ENCODE results near the gene SGO2. TPM values are rescaled to one million over a fixed set of nuclear protein-coding genes. Genes with fewer than 3 reads are reported as not detected.

The SGO2 gene
- polyA plus RNA-seq, 1 experiment, result 3.2 TPM

DNA sequence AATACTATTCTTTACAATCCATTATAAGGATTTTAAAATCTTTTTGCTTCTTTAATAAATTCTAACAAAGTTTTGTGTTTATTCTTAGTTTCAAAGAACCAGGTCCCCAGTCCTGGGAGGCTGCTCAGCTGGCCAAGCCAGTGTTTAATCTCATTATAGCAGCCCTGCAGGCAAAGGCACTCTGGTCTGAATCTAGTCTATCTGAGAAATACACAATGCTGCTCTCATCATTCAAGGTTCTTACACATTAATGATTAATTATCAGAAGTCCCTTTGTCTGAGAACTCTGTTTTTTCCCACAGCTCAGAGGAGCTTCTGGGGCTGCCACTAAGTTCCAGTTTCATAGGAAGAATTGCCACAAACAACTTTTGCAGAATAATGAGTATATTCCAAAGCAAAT lies 43.8 kb upstream of the SGO2 start:
- DNase-seq (ENCODE audit: low read depth), result no peak
- ChIA-PET CTCF (interaction anchor here (0.7 to 6.6 kb wide), 16 partner anchors 10 to 512 kb away, joined by 3 to 62 read pairs (median 3); partner anchors contain the start of genes KCTD18 and SPATS2L), POLR2A (no interaction called here)
- TF ChIP-seq, protein P1, sequence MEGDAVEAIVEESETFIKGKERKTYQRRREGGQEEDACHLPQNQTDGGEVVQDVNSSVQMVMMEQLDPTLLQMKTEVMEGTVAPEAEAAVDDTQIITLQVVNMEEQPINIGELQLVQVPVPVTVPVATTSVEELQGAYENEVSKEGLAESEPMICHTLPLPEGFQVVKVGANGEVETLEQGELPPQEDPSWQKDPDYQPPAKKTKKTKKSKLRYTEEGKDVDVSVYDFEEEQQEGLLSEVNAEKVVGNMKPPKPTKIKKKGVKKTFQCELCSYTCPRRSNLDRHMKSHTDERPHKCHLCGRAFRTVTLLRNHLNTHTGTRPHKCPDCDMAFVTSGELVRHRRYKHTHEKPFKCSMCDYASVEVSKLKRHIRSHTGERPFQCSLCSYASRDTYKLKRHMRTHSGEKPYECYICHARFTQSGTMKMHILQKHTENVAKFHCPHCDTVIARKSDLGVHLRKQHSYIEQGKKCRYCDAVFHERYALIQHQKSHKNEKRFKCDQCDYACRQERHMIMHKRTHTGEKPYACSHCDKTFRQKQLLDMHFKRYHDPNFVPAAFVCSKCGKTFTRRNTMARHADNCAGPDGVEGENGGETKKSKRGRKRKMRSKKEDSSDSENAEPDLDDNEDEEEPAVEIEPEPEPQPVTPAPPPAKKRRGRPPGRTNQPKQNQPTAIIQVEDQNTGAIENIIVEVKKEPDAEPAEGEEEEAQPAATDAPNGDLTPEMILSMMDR (IDR thresholded peaks at IDR 0.05; ENCODE audit: insufficient read depth, low read depth, low read length), result no peak
- Histone ChIP-seq H3K27me3 (ENCODE audit: control insufficient read depth, insufficient read depth, low read length) (no peaks in the 10 kb centered on the region), H3K36me3 (ENCODE audit: control insufficient read depth, insufficient read depth, low read length) (peaks cover 4% of the 10 kb centered on the region; the same call in 1 of the 2 replicates), H3K4me3 (ENCODE audit: low read depth, low read length) (no peak overlapping the region)

DNA sequence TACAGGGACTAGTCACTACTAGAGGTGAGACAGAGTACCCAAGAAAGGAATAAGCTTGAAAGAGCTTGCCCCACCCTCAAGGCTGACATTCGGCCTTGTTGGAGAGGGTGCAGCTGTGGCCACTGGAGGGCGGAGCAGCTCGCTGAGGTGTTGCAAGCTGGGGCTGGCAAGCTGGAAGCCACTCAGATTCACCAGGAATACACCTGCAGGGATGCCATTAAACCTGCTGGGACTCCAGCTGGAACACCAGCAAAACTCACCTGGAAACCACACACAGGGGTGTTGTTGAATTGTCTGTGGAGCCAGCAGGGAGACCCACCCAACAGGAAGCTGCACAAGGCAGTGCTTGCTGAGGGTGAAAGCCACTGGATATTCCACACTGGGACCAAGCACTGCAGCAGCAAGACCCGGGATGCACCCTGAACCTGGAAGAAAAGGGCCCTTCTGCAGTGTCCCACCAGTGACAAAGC lies 42.2 kb upstream of the SGO2 start:
- Histone ChIP-seq H3K4me3 (ENCODE audit: low read depth, low read length) (no peak overlapping the region), H3K36me3 (ENCODE audit: control insufficient read depth, insufficient read depth, low read length) (no peaks in the 10 kb centered on the region), H3K27me3 (ENCODE audit: control insufficient read depth, insufficient read depth, low read length) (no peaks in the 10 kb centered on the region)
- DNase-seq (ENCODE audit: low read depth), result no peak
- ChIA-PET CTCF (interaction anchor here (0.6 to 6.6 kb wide), 20 partner anchors 10 to 1245 kb away, joined by 3 to 62 read pairs (median 4); partner anchors contain the start of gene KCTD18), POLR2A (interaction anchor here (0.6 kb wide), 1 partner anchor 48 kb away, joined by 3 read pairs; no protein-coding TSS in a partner anchor)
- TF ChIP-seq, protein P1 (IDR thresholded peaks at IDR 0.05; ENCODE audit: insufficient read depth, low read depth, low read length), result peak; percentile 49

GRCh38 chr2:200484934-200485333 lies 41.1 kb upstream of the SGO2 start:
- H3K4me3 ChIP-seq (ENCODE audit: low read depth, low read length), result no peak overlapping the region
- DNase-seq (ENCODE audit: low read depth), result no peak
- H3K36me3 ChIP-seq (ENCODE audit: control insufficient read depth, insufficient read depth, low read length), result peaks cover under 1% of the 10 kb centered on the region; the same call in 1 of the 2 replicates
- no peaks in the 10 kb centered on the region for H3K27me3 ChIP-seq (ENCODE audit: control insufficient read depth, insufficient read depth, low read length)
- ChIA-PET POLR2A (no interaction called here), CTCF (interaction anchor here (0.5 to 6.6 kb wide), 13 partner anchors 8 to 510 kb away, joined by 3 to 62 read pairs (median 6); no protein-coding TSS in a partner anchor)
- TF ChIP-seq, protein P1 (IDR thresholded peaks at IDR 0.05; ENCODE audit: insufficient read depth, low read depth, low read length), result no peak

DNA sequence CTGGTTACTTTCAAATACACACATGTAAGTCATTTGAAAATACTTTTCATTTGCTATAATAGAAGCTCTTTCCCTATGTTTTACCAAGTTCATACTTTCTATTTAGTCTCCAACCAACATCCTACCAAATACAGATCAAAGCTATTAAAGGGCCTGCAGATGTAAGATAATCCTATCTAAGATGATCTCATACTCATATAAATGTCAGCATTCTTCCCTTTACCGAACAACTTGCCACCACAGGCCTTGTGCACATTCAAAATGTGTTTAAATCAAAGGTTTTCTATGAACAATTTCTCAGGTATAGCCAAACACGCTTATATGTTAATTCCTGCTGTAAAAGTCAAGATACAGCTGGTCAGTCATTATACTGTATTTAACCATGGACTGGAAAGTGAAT lies 39.5 kb upstream of the SGO2 start:
- POLR2A ChIA-PET, result no interaction called here
- Histone ChIP-seq H3K27me3 (ENCODE audit: control insufficient read depth, insufficient read depth, low read length) (no peaks in the 10 kb centered on the region), H3K4me3 (ENCODE audit: low read depth, low read length) (no peak overlapping the region), H3K36me3 (ENCODE audit: control insufficient read depth, insufficient read depth, low read length) (peaks cover 3% of the 10 kb centered on the region)
- TF ChIP-seq, protein P1 (IDR thresholded peaks at IDR 0.05; ENCODE audit: insufficient read depth, low read depth, low read length), result no peak
- DNase-seq (ENCODE audit: low read depth), result no peak
- CTCF ChIA-PET, result interaction anchor here (1.0 to 2.0 kb wide), 6 partner anchors 11 to 513 kb away, joined by 3 to 9 read pairs (median 6); partner anchors contain the start of gene KCTD18

DNA sequence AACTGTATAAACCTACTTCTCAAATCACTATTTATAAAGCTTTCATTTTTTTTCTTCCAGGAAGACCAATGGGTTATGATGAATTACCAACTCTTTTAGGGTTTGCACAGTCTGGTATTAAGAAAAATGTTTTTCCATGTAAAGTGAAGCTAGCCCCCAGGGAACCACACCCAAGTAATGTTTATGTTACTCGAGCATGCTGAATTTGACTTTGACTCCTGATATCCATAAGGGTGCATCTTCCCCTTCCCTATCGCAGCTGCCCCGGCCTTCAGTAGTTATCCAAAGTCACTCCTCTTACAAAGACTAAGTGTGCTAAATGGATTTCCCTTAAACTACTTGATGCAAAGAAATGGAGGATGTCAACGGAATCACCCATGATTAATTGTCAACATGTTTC lies 37.8 kb upstream of the SGO2 start:
- peaks cover 4% of the 10 kb centered on the region for H3K36me3 ChIP-seq (ENCODE audit: control insufficient read depth, insufficient read depth, low read length)
- DNase-seq (ENCODE audit: low read depth), result no peak
- TF ChIP-seq, protein P1 (IDR thresholded peaks at IDR 0.05; ENCODE audit: insufficient read depth, low read depth, low read length), result no peak
- ChIA-PET POLR2A (interaction anchor here (0.5 kb wide), 1 partner anchor 537 kb away, joined by 4 read pairs; no protein-coding TSS in a partner anchor), CTCF (no interaction called here)
- no peaks in the 10 kb centered on the region for H3K27me3 ChIP-seq (ENCODE audit: control insufficient read depth, insufficient read depth, low read length)
- H3K4me3 ChIP-seq (ENCODE audit: low read depth, low read length), result no peak overlapping the region
